Activated CD4-positive, CD25-positive, alpha-beta regulatory T cell (primary cell): ENCODE data around the gene PSTPIP1.

Experiments
- DNase-seq, 4 experiments: peaks; one replicate each; lab custom pipeline; 2025; lab: John Stamatoyannopoulos, UW

PSTPIP1 gene

GRCh38 chr15:77030048-77030927, 35.4 kb downstream of the PSTPIP1 start:
- DNase-seq: no peak

DNA sequence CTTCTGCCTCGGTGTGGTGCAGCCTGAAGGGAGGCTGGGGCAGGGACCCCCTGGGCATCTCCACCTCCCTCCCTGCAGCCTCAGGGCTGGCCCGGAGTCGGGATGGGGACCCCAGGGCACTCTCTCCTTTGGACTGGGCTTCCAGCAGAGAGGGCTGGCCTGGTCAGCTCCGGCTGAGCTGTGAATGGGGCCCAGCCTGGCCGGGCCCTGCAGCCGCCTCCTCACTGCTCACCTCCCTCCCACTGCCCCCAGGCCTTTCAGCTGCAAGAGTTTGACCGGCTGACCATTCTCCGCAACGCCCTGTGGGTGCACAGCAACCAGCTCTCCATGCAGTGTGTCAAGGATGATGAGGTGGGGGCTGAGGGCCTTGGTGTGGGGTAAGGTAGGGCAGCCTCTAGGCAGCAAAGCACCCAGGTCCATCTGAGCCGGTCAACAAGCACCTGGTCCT, 36.0 kb downstream of the PSTPIP1 start:
- DNase-seq: no peak

GRCh38 chr15:77031376-77032050, 36.6 kb downstream of the PSTPIP1 start:
- no peak for DNase-seq

DNA sequence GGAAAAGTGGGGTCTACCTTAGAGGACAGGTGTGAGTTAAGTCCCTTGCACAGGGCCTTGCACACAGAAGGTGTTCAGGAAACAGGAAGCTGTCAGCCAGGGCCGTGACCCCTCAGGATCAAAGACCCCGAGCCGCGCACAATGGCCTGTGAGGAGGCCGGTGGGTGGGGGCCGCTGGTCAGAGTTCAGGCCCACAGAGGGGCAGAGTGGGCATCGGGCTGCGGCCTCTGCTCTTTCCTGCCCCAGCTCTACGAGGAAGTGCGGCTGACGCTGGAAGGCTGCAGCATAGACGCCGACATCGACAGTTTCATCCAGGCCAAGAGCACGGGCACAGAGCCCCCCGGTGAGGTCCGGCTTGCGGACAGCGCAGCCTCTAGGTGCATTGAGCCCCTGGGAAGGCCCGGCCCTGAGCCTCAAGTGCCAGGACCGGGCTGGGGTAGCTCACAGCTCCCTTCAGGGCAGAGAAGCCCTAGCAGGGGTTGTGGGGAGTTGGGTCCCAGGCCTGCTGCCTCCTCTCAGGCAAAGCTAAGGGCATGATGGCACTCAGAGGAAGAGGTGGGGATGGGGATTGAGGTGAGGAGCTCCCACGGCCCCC, 37.2 kb downstream of the PSTPIP1 start:
- DNase-seq: no peak

- DNase-seq: no peak
Measured at GRCh38 chr15:77032647-77033416, 37.9 kb downstream of the PSTPIP1 start.

GRCh38 chr15:77033417-77033728, 38.4 kb downstream of the PSTPIP1 start:
- no peak for DNase-seq

DNA sequence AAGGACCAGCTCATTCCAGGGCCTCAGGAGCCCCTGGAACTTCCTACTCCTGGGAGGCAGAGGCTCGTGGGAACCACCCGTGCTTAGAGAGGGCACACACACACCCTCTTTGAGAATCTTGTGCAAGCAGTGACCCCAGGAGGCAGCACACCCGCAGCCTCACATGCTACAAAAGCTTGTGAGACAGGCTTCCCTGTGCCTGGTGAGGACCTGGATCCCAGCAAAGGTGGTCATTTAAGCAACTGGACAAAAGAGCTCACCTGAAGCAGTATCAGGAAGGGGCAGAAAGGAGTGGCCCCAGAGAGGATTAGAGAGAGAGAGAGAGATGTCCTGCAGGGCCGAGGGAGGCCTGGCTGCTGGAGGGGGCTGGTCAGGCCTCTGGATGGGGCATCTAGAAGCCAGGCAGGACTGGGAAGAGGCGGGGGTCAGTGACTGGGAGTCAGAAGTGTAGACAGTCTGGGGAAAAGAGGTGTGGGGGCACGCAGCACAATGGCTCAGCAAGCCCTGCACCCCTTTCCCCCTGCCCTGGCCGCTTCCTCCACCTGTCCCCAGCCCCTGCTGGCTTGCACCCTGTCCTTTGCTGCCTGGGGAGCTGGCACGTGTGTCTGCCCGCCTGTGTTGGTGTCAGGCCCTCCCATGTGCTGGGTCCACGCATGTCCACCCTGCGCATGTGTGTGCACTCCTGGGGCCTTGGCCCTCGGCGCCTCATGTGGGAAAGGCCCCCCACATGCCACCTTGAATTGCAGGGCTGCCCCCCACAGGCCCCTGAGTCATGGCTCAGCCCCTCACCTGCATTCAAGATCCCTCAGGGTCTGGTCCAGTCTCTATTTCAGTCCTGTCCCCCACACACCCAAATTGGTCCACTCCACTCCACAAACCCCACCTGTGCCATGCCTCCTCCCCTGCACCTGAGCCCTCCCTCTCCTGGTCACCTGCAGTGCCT, 39.1 kb downstream of the PSTPIP1 start:
- DNase-seq: no peak

GRCh38 chr15:77034695-77035489, 40.0 kb downstream of the PSTPIP1 start:
- peak in 1 of 4 experiments; percentile 29 for DNase-seq

DNA sequence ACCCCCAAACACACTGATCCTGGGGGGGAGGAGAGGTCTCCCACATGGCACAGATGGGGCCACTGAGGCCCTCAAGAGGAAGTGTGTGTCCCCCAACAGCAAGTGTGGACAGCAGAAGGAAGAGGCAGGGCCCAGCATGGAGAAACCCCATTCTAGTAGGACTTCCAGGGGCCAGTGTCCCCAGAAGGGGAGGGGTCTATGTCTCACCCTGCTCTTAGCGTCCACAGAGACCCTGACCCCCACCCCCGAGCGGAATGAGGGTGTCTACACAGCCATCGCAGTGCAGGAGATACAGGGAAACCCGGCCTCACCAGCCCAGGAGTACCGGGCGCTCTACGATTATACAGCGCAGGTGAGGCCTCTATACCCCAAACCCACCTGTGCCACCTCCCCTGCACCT, 40.7 kb downstream of the PSTPIP1 start:
- no peak for DNase-seq

- DNase-seq: no peak
Measured at GRCh38 chr15:77035999-77036471, 41.1 kb downstream of the PSTPIP1 start.

GRCh38 chr15:77036537-77037387, 41.8 kb downstream of the PSTPIP1 start:
- DNase-seq: no peak

- DNase-seq: no peak
Measured at GRCh38 chr15:77037388-77038209, 42.7 kb downstream of the PSTPIP1 start.

GRCh38 chr15:77038312-77039216, 43.6 kb downstream of the PSTPIP1 start:
- DNase-seq: no peak

GRCh38 chr15:77039217-77039533, 44.2 kb downstream of the PSTPIP1 start:
- no peak for DNase-seq

DNA sequence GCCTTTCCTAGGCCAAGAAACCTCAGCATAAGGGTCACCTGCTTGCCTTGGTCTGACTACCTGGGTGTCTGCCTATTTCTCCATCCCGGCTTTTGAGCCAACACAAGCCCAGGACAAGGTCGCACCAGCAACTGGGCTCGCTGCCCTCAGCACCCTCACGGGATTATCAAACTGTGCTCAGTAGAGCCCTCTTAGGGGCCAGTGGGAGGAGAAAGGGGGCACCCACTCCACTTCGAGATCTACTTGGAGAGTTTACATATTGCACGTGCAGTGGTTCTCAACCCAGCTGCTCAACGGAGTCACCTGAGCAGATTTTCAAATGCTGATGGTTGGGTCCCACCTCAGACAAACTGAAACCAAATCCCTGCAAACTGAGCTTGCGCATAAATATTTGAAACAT, 44.9 kb downstream of the PSTPIP1 start:
- no peak for DNase-seq

DNA sequence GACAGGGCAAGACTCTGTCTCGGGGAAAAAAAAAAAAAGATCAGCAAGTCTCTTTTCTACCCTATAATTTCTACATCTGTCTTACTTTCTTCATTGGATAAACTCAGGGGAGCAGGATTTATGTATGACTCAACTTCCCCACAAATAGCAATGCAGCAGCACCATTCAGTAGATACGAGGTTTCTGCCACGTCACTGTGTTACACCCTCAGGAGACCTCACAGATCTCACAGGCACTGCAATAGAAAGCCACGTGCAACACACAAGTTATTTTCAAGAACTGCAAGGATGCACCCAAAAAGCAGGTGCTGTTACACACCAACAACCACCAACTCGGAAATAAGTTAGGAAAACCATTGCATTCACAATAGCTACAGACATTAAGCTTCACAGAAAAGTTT, 45.7 kb downstream of the PSTPIP1 start:
- DNase-seq: no peak

DNA sequence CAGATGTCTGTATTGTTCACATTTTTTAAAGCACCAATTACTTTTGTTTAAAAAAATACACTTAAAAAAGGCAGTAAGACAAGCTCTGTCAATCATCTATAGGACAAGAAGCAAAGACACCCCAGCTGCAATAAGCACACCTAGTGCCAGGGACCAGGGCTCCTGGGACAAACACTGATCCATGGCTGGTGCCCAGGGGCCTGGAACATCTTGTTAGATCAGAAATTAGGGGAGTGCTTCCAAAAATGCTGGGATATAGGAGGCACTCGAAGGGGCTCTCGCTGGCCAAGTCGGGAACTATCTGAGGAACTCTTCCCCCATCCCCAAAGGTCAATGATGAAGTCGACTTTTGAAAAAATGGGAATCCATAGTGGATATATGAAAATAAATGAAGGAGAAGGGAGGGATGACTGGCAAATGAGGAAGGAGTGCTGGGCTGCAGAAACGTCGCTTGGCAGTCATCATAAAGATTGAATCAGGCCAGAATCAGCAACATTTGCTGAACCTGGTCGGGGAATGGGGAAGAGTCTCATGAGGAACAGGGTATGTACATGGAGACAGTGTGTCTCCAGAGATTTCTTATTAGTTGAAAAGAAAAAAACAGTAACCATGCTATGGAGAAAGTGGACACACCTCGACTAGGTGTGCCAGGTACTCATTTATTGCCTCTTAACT, 47.5 kb downstream of the PSTPIP1 start:
- DNase-seq: no peak
